Lower lobe of right lung (tissue), 2 donors: ENCODE measurements around the gene HDAC7. TPM values are rescaled to one million over a fixed set of nuclear protein-coding genes. Genes with fewer than 3 reads are reported as not detected.
A peak's percentile ranks its signal among the peaks of the same experiment; 100 is the strongest.

ENCODE experiments used
- ATAC-seq, 2 donors: fragments of 200-7000 bp; cut with Tn5 transposase; one replicate each; pipeline ENCODE4 v1.9.1; 2020 to 2022; ENCODE audit warnings: mild to moderate bottlenecking in 2 of 2, moderate library complexity in 2 of 2
- DNase-seq: peaks from one replicate; pipeline ENCODE4 v3.0.0-alpha.2; 2020
- H3K27ac ChIP-seq: fragments of 200-600 bp; one replicate; pipeline ENCODE4 v1.8.0; 2022
- H3K27me3 ChIP-seq: fragments of 200-600 bp; one replicate; pipeline ENCODE4 v1.8.0; 2022; ENCODE audit warnings: low read depth
- H3K36me3 ChIP-seq: fragments of 200-600 bp; one replicate; pipeline ENCODE4 v1.8.0; 2022; ENCODE audit warnings: mild to moderate bottlenecking
- H3K4me1 ChIP-seq: fragments of 200-600 bp; one replicate; pipeline ENCODE4 v1.8.0; 2022
- H3K4me3 ChIP-seq: fragments of 200-600 bp; one replicate; pipeline ENCODE4 v1.8.0; 2022; ENCODE audit warnings: mild to moderate bottlenecking
- H3K9me3 ChIP-seq: fragments of 200-600 bp; one replicate; pipeline ENCODE4 v1.8.0; 2022
- intact Hi-C: fragments of 100-400 bp; cut with DNase I; formaldehyde crosslinking; loops from one replicate; pipeline ENCODE4 v1.11.0; 2022
- total RNA-seq: library from RNA; stranded (reverse); fragmentation: NEBNext Ultra II Directional; extraction: Animal tissue kit (Norgen Biotek cat#: 25700); gene quantifications from one replicate; pipeline ENCODE4 v1.2.1, GENCODE V29; 2021
- TF ChIP-seq, protein P1 (sequence below): fragments of 200-600 bp; IDR thresholded peaks from one replicate; pipeline ENCODE4 v1.8.0; 2022; ENCODE audit warnings: antibody characterized with exemption, mild to moderate bottlenecking
- donor health status: DM: no; HTN: yes; CAD: no; lungs with severe emphysema.

Gene HDAC7
- total RNA-seq, 1 donor from 2014 or later, result 104 TPM

DNA sequence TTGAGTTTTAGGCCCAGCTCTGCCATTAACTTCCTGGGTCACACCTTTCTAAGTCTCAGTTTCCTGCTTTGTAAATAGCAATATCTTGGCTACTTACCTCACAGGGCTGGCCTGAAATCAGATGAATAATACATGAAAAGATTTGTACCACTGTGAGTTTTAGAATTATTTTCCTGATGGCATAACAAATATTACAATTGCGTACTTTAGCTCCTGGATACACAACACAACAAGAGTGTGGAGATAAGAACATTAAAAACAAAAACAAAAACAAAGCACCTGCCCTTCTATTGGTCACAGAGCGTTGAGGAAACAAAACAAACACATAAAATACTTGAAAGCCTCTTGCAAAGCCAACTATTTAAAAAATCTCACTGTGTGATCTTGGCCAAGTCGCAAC, 4.9 kb upstream of the HDAC7 start:
- Histone ChIP-seq H3K4me3 (no peak overlapping the region), H3K27me3 (no peaks in the 10 kb centered on the region), H3K9me3 (no peaks in the 10 kb centered on the region), H3K36me3 (no peaks in the 10 kb centered on the region), H3K4me1 (peaks cover 93% of the 10 kb centered on the region), H3K27ac (peak overlapping the region; percentile 97)
- intact Hi-C loops, result no loop called here
- DNase-seq (no peak), ATAC-seq (peak in 1 of 2 donors; percentile 18)
- TF ChIP-seq, protein P1, sequence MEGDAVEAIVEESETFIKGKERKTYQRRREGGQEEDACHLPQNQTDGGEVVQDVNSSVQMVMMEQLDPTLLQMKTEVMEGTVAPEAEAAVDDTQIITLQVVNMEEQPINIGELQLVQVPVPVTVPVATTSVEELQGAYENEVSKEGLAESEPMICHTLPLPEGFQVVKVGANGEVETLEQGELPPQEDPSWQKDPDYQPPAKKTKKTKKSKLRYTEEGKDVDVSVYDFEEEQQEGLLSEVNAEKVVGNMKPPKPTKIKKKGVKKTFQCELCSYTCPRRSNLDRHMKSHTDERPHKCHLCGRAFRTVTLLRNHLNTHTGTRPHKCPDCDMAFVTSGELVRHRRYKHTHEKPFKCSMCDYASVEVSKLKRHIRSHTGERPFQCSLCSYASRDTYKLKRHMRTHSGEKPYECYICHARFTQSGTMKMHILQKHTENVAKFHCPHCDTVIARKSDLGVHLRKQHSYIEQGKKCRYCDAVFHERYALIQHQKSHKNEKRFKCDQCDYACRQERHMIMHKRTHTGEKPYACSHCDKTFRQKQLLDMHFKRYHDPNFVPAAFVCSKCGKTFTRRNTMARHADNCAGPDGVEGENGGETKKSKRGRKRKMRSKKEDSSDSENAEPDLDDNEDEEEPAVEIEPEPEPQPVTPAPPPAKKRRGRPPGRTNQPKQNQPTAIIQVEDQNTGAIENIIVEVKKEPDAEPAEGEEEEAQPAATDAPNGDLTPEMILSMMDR, result no peak

DNA sequence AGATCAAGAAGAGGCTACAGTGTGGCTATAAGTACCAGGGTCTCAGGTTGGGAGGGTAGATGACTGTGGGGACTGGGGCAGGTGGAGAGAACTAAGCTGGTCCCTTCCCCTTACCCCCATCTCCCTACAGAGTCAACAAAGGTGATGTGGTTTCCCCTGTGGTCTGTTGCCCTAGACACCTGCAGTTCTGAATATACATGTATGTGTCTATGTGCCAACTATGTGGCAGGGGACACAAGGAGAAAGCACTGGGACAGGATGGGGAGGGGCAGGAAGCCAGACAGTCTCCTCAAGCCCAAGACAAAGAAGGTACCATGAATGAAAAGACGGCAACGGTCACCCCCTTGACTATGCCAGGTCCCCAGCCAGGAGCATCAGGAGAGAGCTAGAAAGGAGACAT, 4.5 kb upstream of the HDAC7 start:
- no peaks in the 10 kb centered on the region for H3K36me3 ChIP-seq
- DNase-seq (no peak), ATAC-seq (no peak)
- H3K27ac ChIP-seq, result peak overlapping the region; percentile 97
- peaks cover 89% of the 10 kb centered on the region for H3K4me1 ChIP-seq
- H3K27me3 ChIP-seq, result no peaks in the 10 kb centered on the region
- H3K9me3 ChIP-seq, result no peaks in the 10 kb centered on the region
- intact Hi-C loops, result no loop called here
- H3K4me3 ChIP-seq, result no peak overlapping the region
- TF ChIP-seq, protein P1, result no peak

DNA sequence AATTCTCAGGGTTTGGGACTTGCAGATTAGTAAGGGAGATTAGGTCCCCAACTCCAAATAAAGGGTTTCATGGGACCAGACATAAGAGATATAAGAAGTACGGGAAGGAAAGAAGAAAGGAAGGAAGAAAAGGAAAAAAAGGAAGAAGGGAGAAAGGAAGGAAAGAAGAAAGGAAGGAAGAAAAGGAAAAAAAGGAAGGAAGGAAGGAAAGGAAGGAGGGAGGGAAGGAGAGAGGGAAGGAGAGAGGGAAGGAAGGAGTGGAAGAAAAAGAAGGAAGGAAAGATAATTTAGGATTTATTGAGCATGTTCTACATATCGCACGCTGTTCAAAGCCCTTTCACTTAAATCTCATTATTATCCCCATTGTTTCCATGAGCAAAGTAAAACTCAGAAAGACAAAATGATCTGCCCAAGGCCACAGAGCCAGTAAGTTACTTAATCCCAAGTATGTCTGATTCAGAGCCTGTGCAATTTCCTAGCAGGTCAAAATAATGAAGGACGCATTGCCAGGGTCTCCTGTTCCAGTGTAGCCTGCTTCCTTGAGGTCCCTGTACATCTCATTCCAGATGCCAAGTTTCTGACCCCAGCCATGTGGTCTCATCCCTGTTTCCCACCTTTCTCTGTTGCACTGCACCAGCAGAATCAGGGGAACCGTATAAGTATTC, 3.9 kb upstream of the HDAC7 start:
- H3K27ac ChIP-seq, result peak overlapping the region; percentile 97
- H3K4me3 ChIP-seq, result no peak overlapping the region
- peaks cover 85% of the 10 kb centered on the region for H3K4me1 ChIP-seq
- DNase-seq (no peak), ATAC-seq (no peak)
- intact Hi-C loops, result no loop called here
- no peaks in the 10 kb centered on the region for H3K36me3 ChIP-seq
- no peaks in the 10 kb centered on the region for H3K9me3 ChIP-seq
- TF ChIP-seq, protein P1, result no peak
- H3K27me3 ChIP-seq, result no peaks in the 10 kb centered on the region

DNA sequence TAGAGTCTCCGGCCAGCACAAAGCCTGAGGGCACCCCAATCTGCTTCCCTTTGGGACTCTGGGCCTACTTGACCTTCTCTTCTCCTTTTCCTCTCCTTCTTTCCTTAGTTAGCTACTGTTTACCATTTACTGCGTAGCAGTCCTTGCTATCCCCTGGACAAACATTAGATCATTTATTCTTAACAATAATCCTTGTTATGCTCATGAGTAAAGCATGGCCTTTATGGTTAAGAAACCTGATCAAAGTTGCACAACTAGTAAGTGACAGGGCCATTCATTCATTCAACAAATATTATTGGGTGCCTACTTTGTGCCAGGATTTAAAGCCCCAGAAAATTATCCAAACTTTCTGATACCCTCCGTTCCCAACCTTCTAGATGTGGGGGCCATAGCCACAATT, 3.2 kb upstream of the HDAC7 start:
- ATAC-seq (no peak), DNase-seq (no peak)
- Histone ChIP-seq H3K27ac (peak overlapping the region; percentile 97), H3K4me3 (no peak overlapping the region), H3K4me1 (peaks cover 85% of the 10 kb centered on the region), H3K27me3 (no peaks in the 10 kb centered on the region), H3K9me3 (no peaks in the 10 kb centered on the region), H3K36me3 (no peaks in the 10 kb centered on the region)
- intact Hi-C loops, result no loop called here
- TF ChIP-seq, protein P1, result no peak

DNA sequence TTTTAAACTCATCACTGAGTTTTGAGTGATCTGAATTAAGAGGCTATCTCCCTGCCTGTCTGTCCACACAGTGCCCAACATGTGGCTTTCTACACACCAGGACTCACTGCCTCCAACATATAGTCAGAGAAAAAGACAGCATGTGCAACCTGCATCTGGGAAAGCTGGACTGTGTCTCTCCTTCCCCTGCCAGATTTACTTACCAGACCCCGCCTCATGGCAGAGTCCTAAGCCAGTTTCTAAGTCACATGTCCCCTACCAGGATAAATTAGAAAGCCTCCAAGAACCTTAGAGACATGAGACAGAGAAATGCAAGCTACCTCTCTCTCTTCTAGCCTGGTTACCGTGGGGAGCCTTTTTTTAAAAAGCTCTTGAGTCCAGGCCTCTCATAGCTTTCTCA, 2.7 kb upstream of the HDAC7 start:
- TF ChIP-seq, protein P1, result no peak
- intact Hi-C loops, result no loop called here
- no peak overlapping the region for H3K4me3 ChIP-seq
- no peaks in the 10 kb centered on the region for H3K36me3 ChIP-seq
- H3K27me3 ChIP-seq, result no peaks in the 10 kb centered on the region
- H3K9me3 ChIP-seq, result no peaks in the 10 kb centered on the region
- H3K4me1 ChIP-seq, result peaks cover 85% of the 10 kb centered on the region
- DNase-seq, result no peak
- ATAC-seq, result no peak
- H3K27ac ChIP-seq, result peak overlapping the region; percentile 97
